BLaER1 (cell line): ENCODE measurements around the gene ITGB7.
A peak's percentile ranks its signal among the peaks of the same experiment; 100 is the strongest.
"Not testable (repeated sequence)": the region's sequence is repeated elsewhere in the genome, so short reads cannot be mapped to it uniquely, and the experiment has no call there.

Experiments used
- H3K27ac ChIP-seq: shearing (Covaris generic); formaldehyde crosslinking; 2 replicates; pipeline ENCODE4 v1.8.1; 2022
- H3K27me3 ChIP-seq: shearing (Covaris generic); formaldehyde crosslinking; 2 replicates; pipeline ENCODE4 v1.8.1; 2022
- H3K36me3 ChIP-seq: shearing (Covaris generic); formaldehyde crosslinking; 2 replicates; pipeline ENCODE4 v1.8.1; 2022
- H3K4me1 ChIP-seq: shearing (Covaris generic); formaldehyde crosslinking; 2 replicates; pipeline ENCODE4 v1.8.1; 2022
- H3K4me2 ChIP-seq: shearing (Covaris generic); formaldehyde crosslinking; 2 replicates; pipeline ENCODE4 v1.8.1; 2022
- H3K4me3 ChIP-seq: shearing (Covaris generic); formaldehyde crosslinking; 2 replicates; pipeline ENCODE4 v1.8.1; 2022
- H3K9ac ChIP-seq: shearing (Covaris generic); formaldehyde crosslinking; 2 replicates; pipeline ENCODE4 v1.8.1; 2022
- H3K9me3 ChIP-seq: shearing (Covaris generic); formaldehyde crosslinking; 2 replicates; pipeline ENCODE4 v1.8.1; 2022
- H4K20me1 ChIP-seq: shearing (Covaris generic); formaldehyde crosslinking; 2 replicates; pipeline ENCODE4 v1.8.1; 2022
- Cebpa-rat ChIP-seq: shearing (Covaris generic); IDR thresholded peaks from 2 replicates; pipeline ENCODE4 v1.8.1; 2022

Gene ITGB7

GRCh38 chr12:53185582-53186153, 21.4 kb downstream of the ITGB7 start:
- peaks cover 52% of the 10 kb centered on the region for H3K4me1 ChIP-seq
- TF ChIP-seq Cebpa-rat = no peak
- H3K4me2 ChIP-seq = no peak overlapping the region
- H3K9ac ChIP-seq = no peak overlapping the region
- peaks cover 87% of the 10 kb centered on the region for H4K20me1 ChIP-seq
- no peak overlapping the region for H3K27ac ChIP-seq
- no peak overlapping the region for H3K4me3 ChIP-seq
- no peaks in the 10 kb centered on the region for H3K9me3 ChIP-seq
- H3K36me3 ChIP-seq = peaks cover 76% of the 10 kb centered on the region
- no peaks in the 10 kb centered on the region for H3K27me3 ChIP-seq

GRCh38 chr12:53184828-53185227, 22.2 kb downstream of the ITGB7 start:
- no peaks in the 10 kb centered on the region for H3K27me3 ChIP-seq
- no peak overlapping the region for H3K4me3 ChIP-seq
- peaks cover 46% of the 10 kb centered on the region for H3K4me1 ChIP-seq
- no peak for TF ChIP-seq Cebpa-rat
- H3K27ac ChIP-seq = no peak overlapping the region
- H3K4me2 ChIP-seq = no peak overlapping the region
- peaks cover 80% of the 10 kb centered on the region for H4K20me1 ChIP-seq
- no peaks in the 10 kb centered on the region for H3K9me3 ChIP-seq
- no peak overlapping the region for H3K9ac ChIP-seq
- H3K36me3 ChIP-seq = peaks cover 76% of the 10 kb centered on the region

- H3K4me1 ChIP-seq = peaks cover 52% of the 10 kb centered on the region
- peak overlapping the region; percentile 84; the same call in 1 of the 2 replicates for H3K4me3 ChIP-seq
- peak overlapping the region; percentile 15; the same call in 1 of the 2 replicates for H3K9ac ChIP-seq
- H4K20me1 ChIP-seq = peaks cover 69% of the 10 kb centered on the region
- H3K27me3 ChIP-seq = no peaks in the 10 kb centered on the region
- no peaks in the 10 kb centered on the region for H3K9me3 ChIP-seq
- H3K27ac ChIP-seq = no peak overlapping the region
- TF ChIP-seq Cebpa-rat = no peak
- peaks cover 64% of the 10 kb centered on the region for H3K36me3 ChIP-seq
- H3K4me2 ChIP-seq = peak overlapping the region; percentile 82
These were observed 24.1 kb downstream of the ITGB7 start for GRCh38 chr12:53182903-53183302.

GRCh38 chr12:53181935-53182334, 25.1 kb downstream of the ITGB7 start:
- Histone ChIP-seq H3K4me2 (peak overlapping the region; percentile 82), H3K27ac (peak overlapping the region; percentile 95), H3K4me3 (peak overlapping the region; percentile 84), H3K9ac (peak overlapping the region; percentile 87), H4K20me1 (peaks cover 60% of the 10 kb centered on the region), H3K9me3 (no peaks in the 10 kb centered on the region), H3K4me1 (peaks cover 52% of the 10 kb centered on the region), H3K36me3 (peaks cover 54% of the 10 kb centered on the region), H3K27me3 (no peaks in the 10 kb centered on the region)
- no peak for TF ChIP-seq Cebpa-rat

- Histone ChIP-seq H3K27ac (peak overlapping the region; percentile 95), H3K27me3 (no peaks in the 10 kb centered on the region), H3K36me3 (peaks cover 45% of the 10 kb centered on the region), H4K20me1 (peaks cover 51% of the 10 kb centered on the region), H3K4me1 (peaks cover 52% of the 10 kb centered on the region), H3K4me2 (peak overlapping the region; percentile 82), H3K9ac (peak overlapping the region; percentile 87), H3K9me3 (no peaks in the 10 kb centered on the region), H3K4me3 (peak overlapping the region; percentile 84)
- no peak for TF ChIP-seq Cebpa-rat
These were observed 26.0 kb downstream of the ITGB7 start for GRCh38 chr12:53180931-53181645.

GRCh38 chr12:53180220-53180930, 26.7 kb downstream of the ITGB7 start, which contains the start of the genes CSAD and ZNF740:
CSAD (minus strand) TSS chr12:53180925; CDS start chr12:53173470, 7,455 bp downstream.
ZNF740 (plus strand) TSS chr12:53180722; CDS start chr12:53181984, 1,262 bp downstream.
- H3K27me3 ChIP-seq = no peaks in the 10 kb centered on the region
- H4K20me1 ChIP-seq = peaks cover 44% of the 10 kb centered on the region
- no peaks in the 10 kb centered on the region for H3K9me3 ChIP-seq
- H3K36me3 ChIP-seq = peaks cover 38% of the 10 kb centered on the region
- peak within 1 kb of the TSS; percentile 84 for H3K4me3 ChIP-seq
- no peak for TF ChIP-seq Cebpa-rat
- H3K27ac ChIP-seq = peak within 1 kb of the TSS; percentile 95
- H3K9ac ChIP-seq = peak within 1 kb of the TSS; percentile 87
- peak within 1 kb of the TSS; percentile 95 for H3K4me2 ChIP-seq
- H3K4me1 ChIP-seq = peaks cover 52% of the 10 kb centered on the region

GRCh38 chr12:53179687-53180219, 27.3 kb downstream of the ITGB7 start:
- no peak for TF ChIP-seq Cebpa-rat
- Histone ChIP-seq H3K27ac (peak overlapping the region; percentile 95), H3K9ac (peak overlapping the region; percentile 87)

GRCh38 chr12:53178803-53179202, 28.2 kb downstream of the ITGB7 start:
- Histone ChIP-seq H3K4me1 (peaks cover 39% of the 10 kb centered on the region), H3K36me3 (peaks cover 23% of the 10 kb centered on the region), H4K20me1 (peaks cover 29% of the 10 kb centered on the region)
- H3K9me3 ChIP-seq, H3K27ac ChIP-seq, H3K4me2 ChIP-seq, H3K9ac ChIP-seq, H3K27me3 ChIP-seq, H3K4me3 ChIP-seq: not testable (repeated sequence)

More at GRCh38 chr12:53179687-53180219, 27.3 kb downstream of the ITGB7 start:
- H4K20me1 ChIP-seq = peaks cover 38% of the 10 kb centered on the region
- peaks cover 49% of the 10 kb centered on the region for H3K4me1 ChIP-seq
- H3K9me3 ChIP-seq = no peaks in the 10 kb centered on the region
- H3K36me3 ChIP-seq = peaks cover 32% of the 10 kb centered on the region
- H3K4me2 ChIP-seq = peak overlapping the region; percentile 95
- H3K4me3 ChIP-seq = peak overlapping the region; percentile 84
- H3K27me3 ChIP-seq = no peaks in the 10 kb centered on the region

- not testable (repeated sequence) for H3K36me3 ChIP-seq, H3K27ac ChIP-seq, H3K4me3 ChIP-seq, H3K27me3 ChIP-seq, H3K9ac ChIP-seq, H3K4me2 ChIP-seq, H3K9me3 ChIP-seq
- H3K4me1 ChIP-seq = peaks cover 36% of the 10 kb centered on the region
- peaks cover 15% of the 10 kb centered on the region for H4K20me1 ChIP-seq
These were observed 29.6 kb downstream of the ITGB7 start for GRCh38 chr12:53177447-53177846.
